AG10803 (cell line): ENCODE measurements around the gene MTFR1L.

ENCODE experiments used
- DNase-seq: peaks from one replicate; pipeline ENCODE4 v3.0.0; 2010; ENCODE audit warnings: low read depth
- H3K4me3 ChIP-seq: 2 replicates; pipeline ENCODE4 v1.5.1; 2011; ENCODE audit warnings: mild to moderate bottlenecking, low read length, control low read depth
- CTCF ChIP-seq: conservative IDR thresholded peaks from 2 replicates; pipeline ENCODE4 v1.5.1; 2011; ENCODE audit warnings: mild to moderate bottlenecking, low read length, control low read depth, inconsistent platforms

MTFR1L gene

GRCh38 chr1:25803368-25803767 lies 16.4 kb upstream of the MTFR1L start:
- H3K4me3 ChIP-seq: no peak overlapping the region
- DNase-seq: no peak
- no peak for TF ChIP-seq CTCF

- no peak for DNase-seq
- no peak overlapping the region for H3K4me3 ChIP-seq
- TF ChIP-seq CTCF: no peak
These were observed 15.3 kb upstream of the MTFR1L start for GRCh38 chr1:25804244-25804963.

DNA sequence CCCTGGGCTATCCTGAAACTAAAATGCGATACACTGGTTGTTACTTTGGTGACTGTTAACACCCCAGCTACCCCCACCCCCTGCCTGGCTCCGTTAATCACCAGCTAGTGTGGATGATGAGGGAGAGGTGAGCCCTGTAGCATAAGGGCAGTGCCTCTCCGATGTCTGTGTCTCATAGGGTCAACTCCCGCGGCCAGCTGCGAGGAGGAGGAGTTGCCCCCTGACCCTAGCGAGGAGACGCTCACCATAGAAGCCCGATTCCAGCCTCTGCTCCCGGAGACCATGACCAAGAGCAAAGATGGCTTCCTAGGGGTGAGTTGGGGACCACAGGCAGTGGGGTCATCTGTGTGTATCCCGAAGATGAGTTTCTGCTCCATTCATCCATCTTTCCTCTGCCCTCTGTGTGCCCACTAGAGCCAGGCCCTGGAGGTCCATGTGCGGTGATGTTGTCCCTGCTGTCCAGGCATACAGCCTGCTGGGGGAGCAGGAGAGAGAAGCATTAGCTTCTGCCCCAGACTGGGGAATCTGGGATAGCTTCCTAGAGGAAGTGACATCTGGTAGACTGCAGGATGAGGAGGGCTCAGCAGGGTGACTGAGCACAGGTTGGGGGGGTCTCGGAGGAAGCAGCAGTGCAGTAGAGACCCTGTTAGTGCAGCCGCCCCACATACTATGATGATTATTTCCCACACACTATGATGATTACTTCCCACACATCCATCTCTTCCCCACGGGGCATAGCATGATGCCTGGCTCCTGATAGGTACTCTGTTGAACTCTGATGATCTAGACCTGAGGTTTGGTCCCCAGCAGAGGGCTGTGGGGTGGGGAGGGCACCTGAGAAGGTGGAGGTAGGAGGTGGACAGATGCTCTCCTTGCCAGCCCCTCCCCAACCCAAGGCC lies 14.5 kb upstream of the MTFR1L start:
- no peak; the same call in 1 of the 2 replicates for TF ChIP-seq CTCF
- no peak for DNase-seq

DNA sequence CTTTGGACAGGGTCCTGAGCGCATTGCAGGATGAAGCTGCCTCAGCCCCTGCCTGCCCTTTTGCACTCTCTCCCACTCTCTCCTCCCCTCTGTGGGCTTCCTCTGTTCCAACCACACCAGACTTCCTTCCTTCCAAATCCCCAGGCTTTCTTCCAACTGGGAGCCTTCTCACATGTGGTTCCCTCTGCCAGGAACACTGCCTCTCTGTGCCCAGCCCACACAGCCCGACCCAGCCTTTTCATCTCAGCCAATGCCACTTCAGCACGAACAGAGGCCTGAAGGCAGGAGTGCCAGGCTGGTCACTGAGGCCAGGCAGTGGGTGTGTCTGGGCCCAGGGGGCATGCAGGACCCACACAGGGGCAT lies 13.9 kb upstream of the MTFR1L start:
- no peak for TF ChIP-seq CTCF
- no peak overlapping the region for H3K4me3 ChIP-seq
- peak; percentile 69 for DNase-seq

More for the DNA sequence above, 14.5 kb upstream of the MTFR1L start:
- H3K4me3 ChIP-seq: no peak overlapping the region

DNA sequence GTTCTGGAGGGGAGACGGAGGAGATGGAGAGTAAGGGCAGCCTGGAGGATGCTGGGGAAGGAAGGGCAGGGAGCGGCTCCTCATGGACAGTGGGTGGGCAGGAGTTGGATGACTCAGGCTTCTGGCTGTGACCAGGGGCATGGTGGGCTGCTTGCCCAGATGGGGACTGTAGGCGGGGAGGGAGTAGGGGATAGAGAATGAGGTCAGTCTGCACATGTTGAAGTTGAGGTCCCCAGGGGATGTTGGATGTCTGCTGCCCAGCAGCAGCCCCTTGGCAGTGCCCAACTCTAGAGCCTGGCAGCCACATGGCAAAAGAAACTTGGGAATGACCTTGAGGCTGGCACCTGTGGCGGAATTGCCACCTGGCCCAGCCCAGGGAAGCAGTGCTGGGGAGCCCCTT lies 13.3 kb upstream of the MTFR1L start:
- H3K4me3 ChIP-seq: no peak overlapping the region
- TF ChIP-seq CTCF: no peak
- peak; percentile 60 for DNase-seq

DNA sequence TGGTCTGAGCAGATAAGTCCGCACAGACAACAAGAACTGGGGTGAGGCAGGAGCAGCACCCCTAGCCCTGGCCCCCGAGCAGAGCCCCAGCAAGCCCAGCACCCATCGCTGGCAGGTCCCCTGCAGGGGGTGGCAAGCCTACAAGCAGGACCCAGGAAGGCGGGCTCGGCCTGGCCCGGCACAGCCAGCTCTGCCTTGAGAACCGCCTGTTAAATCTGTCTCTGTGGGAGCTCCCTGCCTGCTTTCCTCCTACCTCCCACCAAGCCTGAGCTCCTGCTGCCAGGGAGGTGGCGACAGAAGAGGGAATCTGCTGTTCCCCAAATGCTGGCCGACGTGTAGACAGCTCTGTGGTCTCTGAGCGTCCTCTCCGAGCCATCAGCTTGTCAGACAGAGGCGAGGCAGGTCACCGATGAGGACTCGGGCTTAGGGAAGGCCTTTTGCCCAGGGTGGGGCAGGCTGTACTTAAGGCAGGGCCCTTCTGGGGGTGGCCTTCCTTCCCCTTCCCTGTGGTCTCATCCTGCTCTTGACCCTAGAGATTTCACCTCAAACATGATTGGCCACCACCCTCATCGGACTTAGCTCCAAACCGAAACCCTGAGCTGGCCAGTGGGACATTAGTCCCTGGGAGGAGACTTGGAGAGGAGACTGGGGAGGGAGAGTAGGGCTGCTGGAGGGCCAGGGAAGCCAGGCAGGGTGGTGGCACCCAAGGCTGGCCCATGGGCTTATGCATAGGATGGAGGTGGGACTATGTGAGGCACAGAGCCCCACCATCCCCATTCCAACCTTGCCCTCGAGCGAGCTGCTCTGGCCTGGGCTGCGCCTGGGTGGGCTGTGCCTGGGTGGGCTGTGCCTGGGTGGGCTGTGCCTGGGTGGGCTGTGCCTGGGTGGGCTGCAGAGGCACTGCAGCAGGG lies 12.0 kb upstream of the MTFR1L start:
- no peak for TF ChIP-seq CTCF
- no peak overlapping the region for H3K4me3 ChIP-seq
- DNase-seq: no peak
